ENCODE measurements around the gene TMEM59.

DNA sequence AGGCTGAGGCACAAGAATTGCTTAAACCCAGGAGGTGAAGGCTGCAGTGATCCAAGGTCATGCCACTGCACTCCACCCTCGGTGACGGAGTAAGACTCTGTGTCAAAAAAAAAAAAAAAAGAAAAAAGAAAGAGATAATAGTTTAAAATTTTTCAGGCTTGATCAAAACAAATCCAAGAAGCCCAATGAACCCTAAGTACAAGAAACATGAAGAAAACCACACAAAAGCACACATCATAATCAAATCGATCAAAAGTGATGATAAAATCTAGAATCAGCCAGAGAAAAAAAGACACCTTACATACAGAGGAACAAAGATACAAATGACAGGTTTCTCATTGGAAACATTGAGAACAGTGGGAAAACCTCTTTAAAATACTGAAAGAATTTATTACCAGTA is 66.5 kb downstream of the TMEM59 start:
- TF ChIP-seq, protein P1, sequence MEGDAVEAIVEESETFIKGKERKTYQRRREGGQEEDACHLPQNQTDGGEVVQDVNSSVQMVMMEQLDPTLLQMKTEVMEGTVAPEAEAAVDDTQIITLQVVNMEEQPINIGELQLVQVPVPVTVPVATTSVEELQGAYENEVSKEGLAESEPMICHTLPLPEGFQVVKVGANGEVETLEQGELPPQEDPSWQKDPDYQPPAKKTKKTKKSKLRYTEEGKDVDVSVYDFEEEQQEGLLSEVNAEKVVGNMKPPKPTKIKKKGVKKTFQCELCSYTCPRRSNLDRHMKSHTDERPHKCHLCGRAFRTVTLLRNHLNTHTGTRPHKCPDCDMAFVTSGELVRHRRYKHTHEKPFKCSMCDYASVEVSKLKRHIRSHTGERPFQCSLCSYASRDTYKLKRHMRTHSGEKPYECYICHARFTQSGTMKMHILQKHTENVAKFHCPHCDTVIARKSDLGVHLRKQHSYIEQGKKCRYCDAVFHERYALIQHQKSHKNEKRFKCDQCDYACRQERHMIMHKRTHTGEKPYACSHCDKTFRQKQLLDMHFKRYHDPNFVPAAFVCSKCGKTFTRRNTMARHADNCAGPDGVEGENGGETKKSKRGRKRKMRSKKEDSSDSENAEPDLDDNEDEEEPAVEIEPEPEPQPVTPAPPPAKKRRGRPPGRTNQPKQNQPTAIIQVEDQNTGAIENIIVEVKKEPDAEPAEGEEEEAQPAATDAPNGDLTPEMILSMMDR (conservative IDR thresholded peaks at IDR 0.05 in 1 of 2, IDR thresholded peaks at IDR 0.05 in 1 of 2; ENCODE audit: extremely low read depth in 1 of 2, insufficient read depth in 1 of 2, low read depth in 1 of 2, low read length in 2 of 2): no peak
- no peak for TF ChIP-seq EZH2 (IDR thresholded peaks at IDR 0.05; ENCODE audit: borderline replicate concordance, low read length)

Data from mammary epithelial cell (primary cell).